HCT116 (cell line): ENCODE measurements around the gene RAPGEF3. TPM values are rescaled to one million over a fixed set of nuclear protein-coding genes. Genes with fewer than 3 reads are reported as not detected.

Experiments used
- ATAC-seq: fragments of 200-7000 bp; cut with Tn5 transposase; 2 replicates; pipeline ENCODE4 v1.9.1; 2020; ENCODE audit warnings: mild to moderate bottlenecking, moderate library complexity
- BruUV-seq: library from RNA; stranded (reverse); fragments of 400-500 nt; replicated peaks from 2 replicates; lab custom pipeline; 2021; lab: Mats Ljungman, UMichigan
- CTCF ChIA-PET: fragments of 300-600 bp; sonication (Branson Sonifier 250); formaldehyde crosslinking; loops from one replicate; lab custom pipeline; 2021; ENCODE audit warnings: antibody characterized with exemption; lab: Charles Lee
- POLR2A ChIA-PET: fragments of 300-600, 350-600 bp; sonication (Branson Sonifier 250); formaldehyde crosslinking; loops from one replicate; lab custom pipeline; 2021; ENCODE audit warnings: antibody characterized with exemption; lab: Charles Lee
- RAD21 ChIA-PET, 2 experiments: fragments of 300-600 bp; sonication (Branson Sonifier 250); formaldehyde crosslinking; loops; one replicate each; lab custom pipeline; 2023; ENCODE audit warnings: low total read pairs in 2 of 2; ENCODE audit not compliant: uncharacterized antibody in 2 of 2, unreplicated experiment in 2 of 2, low non-redundant PET in 1 of 2; lab: Charles Lee
- DNase-seq: peaks from one replicate; pipeline ENCODE4 v3.0.0-alpha.2; 2010; ENCODE audit warnings: low read depth, low spot score
- H2AFZ ChIP-seq: fragments of 200-600 bp; shearing (Covaris generic), sonication (generic); 2 replicates; pipeline ENCODE4 v1.6.1; 2017; ENCODE audit warnings: low read depth, mixed run types, mixed read lengths, antibody characterized with exemption, low read length; ENCODE audit not compliant: poor library complexity, severe bottlenecking
- H3K27ac ChIP-seq: 2 replicates; pipeline ENCODE4 v1.5.1; 2012; ENCODE audit warnings: low read depth, low read length
- H3K27me3 ChIP-seq: fragments of 200-600 bp; sonication (generic); 2 replicates; pipeline ENCODE4 v1.6.1; 2016; ENCODE audit warnings: mixed run types, low read length, mixed read lengths; ENCODE audit not compliant: insufficient read depth
- H3K36me3 ChIP-seq, 2 experiments: fragments of 200-500 bp in 1 of 2; fragments of 200-600 bp in 1 of 2; sonication (Bioruptor generic) in 1 of 2; sonication (generic) in 1 of 2; 2 replicates each; pipeline versions ENCODE4 v1.5.1 to v1.6.1; 2014 to 2016; ENCODE audit warnings: low read length in 2 of 2, inconsistent platforms in 1 of 2, mixed read lengths in 1 of 2, mixed run types in 1 of 2; ENCODE audit not compliant: insufficient read depth in 2 of 2, control insufficient read depth in 1 of 2
- H3K4me1 ChIP-seq, 2 experiments: fragments of 200-600 bp in 1 of 2; sonication (generic) in 1 of 2; 2 replicates each; pipeline versions ENCODE4 v1.5.1 to v1.6.1; 2012 to 2017; ENCODE audit warnings: low read length in 2 of 2, inconsistent platforms in 1 of 2, mild to moderate bottlenecking in 1 of 2, mixed read lengths in 1 of 2, mixed run types in 1 of 2, moderate library complexity in 1 of 2; ENCODE audit not compliant: insufficient read depth in 2 of 2, control insufficient read depth in 1 of 2
- H3K4me2 ChIP-seq: fragments of 200-600 bp; sonication (generic); 2 replicates; pipeline ENCODE4 v1.6.1; 2017; ENCODE audit warnings: mixed run types, low read length, mixed read lengths
- H3K4me3 ChIP-seq, 2 experiments: fragments of 200-600 bp in 1 of 2; sonication (generic) in 1 of 2; replicated peaks in 1 of 2; 2 replicates each; pipeline ENCODE4 v1.5.1; 2011 to 2016; ENCODE audit warnings: low read length in 2 of 2, control low read depth in 1 of 2, low read depth in 1 of 2, mild to moderate bottlenecking in 1 of 2, mixed read lengths in 1 of 2, mixed run types in 1 of 2
- H3K79me2 ChIP-seq: fragments of 200-600 bp; sonication (generic); 2 replicates; pipeline ENCODE4 v1.6.1; 2017; ENCODE audit warnings: mild to moderate bottlenecking, mixed run types, low read length, moderate library complexity, mixed read lengths; ENCODE audit not compliant: insufficient read depth
- H3K9ac ChIP-seq: fragments of 200-600 bp; sonication (generic); 2 replicates; pipeline ENCODE4 v1.6.1; 2016; ENCODE audit warnings: low read length, mixed read lengths
- H3K9me2 ChIP-seq: fragments of 200-600 bp; sonication (generic), shearing (Covaris generic); 2 replicates; pipeline ENCODE4 v1.6.1; 2017; ENCODE audit warnings: mixed run types, mild to moderate bottlenecking, moderate library complexity; ENCODE audit not compliant: insufficient read depth
- H3K9me3 ChIP-seq, 2 experiments: fragments of 200-500 bp in 1 of 2; fragments of 200-600 bp in 1 of 2; sonication (Bioruptor generic) in 1 of 2; sonication (generic) in 1 of 2; 2 replicates each; pipeline ENCODE4 v1.6.1; 2014 to 2017; ENCODE audit warnings: low read length in 2 of 2, mixed read lengths in 2 of 2, inconsistent platforms in 1 of 2, low read depth in 1 of 2, mild to moderate bottlenecking in 1 of 2, mixed run types in 1 of 2, moderate library complexity in 1 of 2; ENCODE audit not compliant: control insufficient read depth in 1 of 2, insufficient read depth in 1 of 2
- H4K20me1 ChIP-seq: fragments of 200-600 bp; sonication (generic), shearing (Covaris generic); 2 replicates; pipeline ENCODE4 v1.6.1; 2017; ENCODE audit warnings: mixed run types, mild to moderate bottlenecking, moderate library complexity; ENCODE audit not compliant: insufficient read depth
- CEBPB ChIP-seq: IDR thresholded peaks from 2 replicates; pipeline ENCODE4 v1.6.1; 2012; ENCODE audit warnings: low read depth
- CTCF ChIP-seq, 3 experiments: fragments of 200-600 bp in 1 of 3; sonication (generic) in 1 of 3; IDR thresholded peaks in 2 of 3; conservative IDR thresholded peaks in 1 of 3; 2 replicates each; pipeline ENCODE4 v1.5.1; 2012 to 2017; ENCODE audit warnings: low read depth in 2 of 3, low read length in 2 of 3, antibody characterized with exemption in 1 of 3, borderline replicate concordance in 1 of 3, control low read depth in 1 of 3, mild to moderate bottlenecking in 1 of 3, mixed read lengths in 1 of 3, mixed run types in 1 of 3, moderate library complexity in 1 of 3; ENCODE audit not compliant: insufficient read depth in 1 of 3
- ELF1 ChIP-seq: IDR thresholded peaks from 2 replicates; pipeline ENCODE4 v1.6.1; 2012; ENCODE audit warnings: low read depth, borderline replicate concordance
- FOSL1 ChIP-seq: IDR thresholded peaks from 2 replicates; pipeline ENCODE4 v1.6.1; 2012; ENCODE audit warnings: low read depth
- MAX ChIP-seq: IDR thresholded peaks from 2 replicates; pipeline ENCODE4 v1.6.1; 2012
- POLR2A ChIP-seq: IDR thresholded peaks from 2 replicates; pipeline ENCODE4 v1.7.0; 2011; ENCODE audit warnings: borderline replicate concordance; ENCODE audit not compliant: insufficient read depth, insufficient read length; ENCODE audit errors: extremely low read depth
- REST ChIP-seq: IDR thresholded peaks from 2 replicates; pipeline ENCODE4 v1.6.1; 2012; ENCODE audit warnings: low read depth
- SIN3A ChIP-seq: IDR thresholded peaks from 2 replicates; pipeline ENCODE4 v1.6.1; 2012; ENCODE audit warnings: low read depth
- SP1 ChIP-seq: IDR thresholded peaks from 2 replicates; pipeline ENCODE4 v1.6.1; 2012; ENCODE audit warnings: low read depth
- TCF7L2 ChIP-seq: IDR thresholded peaks from 2 replicates; pipeline ENCODE4 v1.7.0; 2011; ENCODE audit warnings: borderline replicate concordance, inconsistent platforms; ENCODE audit not compliant: insufficient read depth, insufficient read length; ENCODE audit errors: extremely low read depth
- ZBTB33 ChIP-seq: IDR thresholded peaks from 2 replicates; pipeline ENCODE4 v1.6.1; 2011; ENCODE audit warnings: mild to moderate bottlenecking, low read length, moderate library complexity; ENCODE audit not compliant: insufficient replicate concordance; ENCODE audit errors: extremely low read depth
- ZNF274 ChIP-seq: fragments of 200-500 bp; sonication (Bioruptor generic); IDR thresholded peaks from 2 replicates; pipeline ENCODE4 v1.6.1; 2014; ENCODE audit warnings: mild to moderate bottlenecking, low read depth, low read length, inconsistent platforms
- intact Hi-C: fragments of 100-400 bp; cut with micrococcal nuclease; formaldehyde crosslinking; loops from 2 replicates; pipeline ENCODE4 v1.10.0; 2022
- total RNA-seq: library from RNA; stranded (reverse); gene quantifications from one replicate; pipeline ENCODE4 v1.2.1, GENCODE V29; 2021; ENCODE audit not compliant: unreplicated experiment

Gene RAPGEF3
- total RNA-seq, 1 experiment from 2014 or later: 1.8 TPM

- Histone ChIP-seq H2AFZ (no peak overlapping the region), H3K27me3 (no peaks in the 10 kb centered on the region), H4K20me1 (no peaks in the 10 kb centered on the region), H3K4me2 (no peak overlapping the region), H3K4me1 (no peaks in the 10 kb centered on the region), H3K9me3 (no peaks in the 10 kb centered on the region), H3K9ac (no peak overlapping the region), H3K79me2 (no peaks in the 10 kb centered on the region), H3K9me2 (no peaks in the 10 kb centered on the region), H3K36me3 (no peaks in the 10 kb centered on the region), H3K4me3 (no peak overlapping the region), H3K27ac (no peak overlapping the region)
- no TSS peak for BruUV-seq
- ChIA-PET RAD21 (no interaction called here), CTCF (no interaction called here), POLR2A (no interaction called here)
- intact Hi-C loops: loop anchor here (10.0 kb wide), 1 partner anchor 453 kb away; no protein-coding TSS in a partner anchor
- no peak for DNase-seq
- no peak for ATAC-seq
- TF ChIP-seq SIN3A (no peak), ELF1 (no peak), FOSL1 (no peak)
Measured at GRCh38 chr12:47712171-47712570, 46.5 kb downstream of the RAPGEF3 start.

GRCh38 chr12:47711448-47711847 is 47.2 kb downstream of the RAPGEF3 start:
- Histone ChIP-seq H3K36me3 (no peaks in the 10 kb centered on the region; a peak in 1 of 4 replicates), H3K9me2 (no peaks in the 10 kb centered on the region), H3K4me3 (no peak overlapping the region), H3K79me2 (no peaks in the 10 kb centered on the region), H3K27me3 (no peaks in the 10 kb centered on the region), H3K4me2 (no peak overlapping the region), H3K4me1 (peaks cover 0 to 6% of the 10 kb centered on the region in 2 experiments; a peak in 1 of 4 replicates), H2AFZ (no peak overlapping the region), H3K27ac (no peak overlapping the region), H3K9me3 (no peaks in the 10 kb centered on the region), H4K20me1 (no peaks in the 10 kb centered on the region), H3K9ac (no peak overlapping the region)
- DNase-seq: no peak
- BruUV-seq: no TSS peak
- no peak for ATAC-seq
- CTCF ChIA-PET: interaction anchor here (1.7 kb wide), 1 partner anchor 127 kb away, joined by 6 read pairs; no protein-coding TSS in a partner anchor
- intact Hi-C loops: loop anchor here (10.0 kb wide), 1 partner anchor 453 kb away; no protein-coding TSS in a partner anchor
- POLR2A ChIA-PET: no interaction called here
- RAD21 ChIA-PET: no interaction called here
- TF ChIP-seq MAX (no peak), REST (no peak), SIN3A (no peak), CTCF (IDR thresholded peaks at IDR 0.05 in 2 of 3, conservative IDR thresholded peaks at IDR 0.05 in 1 of 3; ENCODE audit: borderline replicate concordance in 1 of 3, insufficient read depth in 1 of 3, low read depth in 2 of 3, low read length in 2 of 3) (no peak), CEBPB (no peak), SP1 (no peak), ZBTB33 (no peak), TCF7L2 (no peak), ZNF274 (no peak), POLR2A (no peak)
